Activated gamma-delta T cell treated with Interleukin-2 at 50 U/mL for 16 hours (primary cell): ENCODE data around the gene APOBEC2.

Experiments used
- DNase-seq: peaks from one replicate; pipeline ENCODE4 v3.0.0-alpha.2; 2020

APOBEC2 gene

GRCh38 chr6:41039060-41039998 is 13.7 kb upstream of the APOBEC2 start, which contains the start of gene UNC5CL:
UNC5CL (minus strand) TSS chr6:41039221; CDS start chr6:41035074, 4,147 bp downstream.
- peak; percentile 49 for DNase-seq

- no peak for DNase-seq
Measured at GRCh38 chr6:41040101-41040939, 12.7 kb upstream of the APOBEC2 start.

- DNase-seq: no peak
Measured at GRCh38 chr6:41040940-41041536, 12.0 kb upstream of the APOBEC2 start.

GRCh38 chr6:41042226-41043055 is 10.6 kb upstream of the APOBEC2 start, which contains the start of gene TSPO2:
TSPO2 (plus strand) TSS chr6:41042467; CDS start chr6:41042986, 519 bp downstream.
- no peak for DNase-seq

- DNase-seq: no peak
Measured at GRCh38 chr6:41043151-41043550, 9.9 kb upstream of the APOBEC2 start.

- DNase-seq: no peak
Measured at GRCh38 chr6:41045664-41046063, 7.3 kb upstream of the APOBEC2 start.

GRCh38 chr6:41046084-41046483 is 6.9 kb upstream of the APOBEC2 start:
- no peak for DNase-seq

- DNase-seq: no peak
Measured at GRCh38 chr6:41047306-41047705, 5.7 kb upstream of the APOBEC2 start.

GRCh38 chr6:41047745-41048732 is 5.0 kb upstream of the APOBEC2 start:
- no peak for DNase-seq

- DNase-seq: no peak
Measured at GRCh38 chr6:41049521-41049920, 3.5 kb upstream of the APOBEC2 start.

GRCh38 chr6:41049955-41050354 is 3.0 kb upstream of the APOBEC2 start:
- DNase-seq: no peak

GRCh38 chr6:41050536-41050935 is 2.5 kb upstream of the APOBEC2 start:
- DNase-seq: no peak

- DNase-seq: no peak
Measured at GRCh38 chr6:41051873-41052272, 1.1 kb upstream of the APOBEC2 start.

- DNase-seq: no peak
Measured at GRCh38 chr6:41054511-41054910, 1.5 kb downstream of the APOBEC2 start.

- no peak for DNase-seq
Measured at GRCh38 chr6:41055149-41055548, 2.1 kb downstream of the APOBEC2 start.

GRCh38 chr6:41056768-41057490 is 3.9 kb downstream of the APOBEC2 start:
- DNase-seq: no peak

- no peak for DNase-seq
Measured at GRCh38 chr6:41058783-41059181, 5.8 kb downstream of the APOBEC2 start.

GRCh38 chr6:41059556-41059955 is 6.6 kb downstream of the APOBEC2 start:
- no peak for DNase-seq

GRCh38 chr6:41061196-41061726 is 8.3 kb downstream of the APOBEC2 start:
- no peak for DNase-seq

- no peak for DNase-seq
Measured at GRCh38 chr6:41062056-41062455, 9.1 kb downstream of the APOBEC2 start.
